ENCODE data around the gene SECISBP2. TPM values are rescaled to one million over a fixed set of nuclear protein-coding genes. Genes with fewer than 3 reads are reported as not detected.

Gene SECISBP2
- total RNA-seq, 1 donor from 2014 or later: 30.0 TPM

Other genes starting within 250 kb of the SECISBP2 start
- gene SHC3, start 139.7 kb upstream of the SECISBP2 start, total RNA-seq: 0.05 and 0.17 TPM in 2 replicates
- 115 and 161 TPM in 2 replicates for gene CKS2, start 7.3 kb upstream of the SECISBP2 start, total RNA-seq
- 2.9 and 8.1 TPM in 2 replicates for gene SEMA4D, start 179.6 kb downstream of the SECISBP2 start, total RNA-seq